K562 (cell line): Measurements from ENCODE around the gene HPRT1. TPM values are rescaled to one million over a fixed set of nuclear protein-coding genes. Genes with fewer than 3 reads are reported as not detected.

Experiments used
- ATAC-seq: fragments of 200-7000 bp; cut with Tn5 transposase; 3 replicates; pipeline ENCODE4 v1.9.1; 2020; ENCODE audit warnings: moderate library complexity
- BruUV-seq: library from RNA; stranded (reverse); fragments of 400-500 nt; replicated peaks from 2 replicates; lab custom pipeline; 2021; lab: Mats Ljungman, UMichigan
- CTCF ChIA-PET: fragments of 300-600 bp; formaldehyde crosslinking; extraction: SDS; loops from one replicate; lab custom pipeline; 2021; ENCODE audit warnings: low intra/inter-chr PET ratio; lab: Yijun Ruan, JAX
- POLR2A ChIA-PET: fragments of 300-600, 350-650 bp; sonication (Branson Sonifier 250); formaldehyde crosslinking; extraction: SDS; loops from one replicate; lab custom pipeline; 2021; ENCODE audit warnings: antibody characterized with exemption, inconsistent platforms; lab: Yijun Ruan, JAX
- DNase-seq, 4 experiments: peaks; one replicate each; pipeline versions ENCODE4 v3.0.0 to v3.0.0-alpha.2; 2011 to 2018; ENCODE audit warnings: low spot score in 3 of 4, mixed read lengths in 3 of 4; ENCODE audit errors: extremely low read depth in 1 of 4
- FAIRE-seq: peaks from 2 replicates; lab custom pipeline; 2011; peaks lifted over from hg19 to GRCh38; lab: Jason Lieb, UNC
- H2AFZ ChIP-seq: 2 replicates; pipeline ENCODE4 v1.6.0; 2011; ENCODE audit warnings: low read depth, low read length, control low read depth, inconsistent platforms
- H3K27ac ChIP-seq: fragments of 200-600 bp; 3 replicates; pipeline ENCODE4 v1.8.0; 2011; ENCODE audit warnings: low read depth, mild to moderate bottlenecking, control low read depth, inconsistent platforms, low read length, moderate library complexity, mixed read lengths; ENCODE audit errors: extremely low read depth
- H3K27me3 ChIP-seq, 2 experiments: fragments of 300-600 bp in 1 of 2; 2 replicates in 1 of 2; 3 replicates in 1 of 2; pipeline versions ENCODE4 v1.6.0 to v1.8.0; 2011; ENCODE audit warnings: inconsistent platforms in 2 of 2, low read length in 2 of 2, mild to moderate bottlenecking in 1 of 2, mixed read lengths in 1 of 2, moderate library complexity in 1 of 2; ENCODE audit not compliant: control insufficient read depth in 2 of 2, insufficient read depth in 2 of 2
- H3K36me3 ChIP-seq: fragments of 300-600 bp; 3 replicates; pipeline ENCODE4 v1.8.0; 2011; ENCODE audit warnings: mild to moderate bottlenecking, low read length, inconsistent platforms; ENCODE audit not compliant: control insufficient read depth, insufficient read depth
- H3K4me1 ChIP-seq, 2 experiments: fragments of 200-600 bp in 1 of 2; replicated peaks in 1 of 2; 2 replicates in 1 of 2; 3 replicates in 1 of 2; pipeline versions ENCODE4 v1.5.1 to v1.8.0; 2011; ENCODE audit warnings: inconsistent platforms in 2 of 2, low read length in 2 of 2, mild to moderate bottlenecking in 1 of 2, mixed read lengths in 1 of 2, moderate library complexity in 1 of 2; ENCODE audit not compliant: control insufficient read depth in 2 of 2, insufficient read depth in 2 of 2
- H3K4me2 ChIP-seq: 2 replicates; pipeline ENCODE4 v1.6.1; 2011; ENCODE audit warnings: low read length, control low read depth, inconsistent platforms, mixed read lengths; ENCODE audit not compliant: insufficient read depth
- H3K4me3 ChIP-seq: fragments of 200-600 bp; sonication (generic), shearing (Covaris generic); 2 replicates; pipeline ENCODE4 v1.5.1; 2016; ENCODE audit warnings: control low read depth, inconsistent platforms
- H3K79me2 ChIP-seq: fragments of 200-600 bp; 3 replicates; pipeline ENCODE4 v1.8.0; 2011; ENCODE audit warnings: low read length, inconsistent platforms; ENCODE audit not compliant: control insufficient read depth, insufficient read depth
- H3K9ac ChIP-seq, 2 experiments: 2 replicates each; pipeline versions ENCODE4 v1.6.0 to v1.6.1; 2011; ENCODE audit warnings: low read depth in 2 of 2, low read length in 2 of 2, control low read depth in 1 of 2, inconsistent platforms in 1 of 2, mild to moderate bottlenecking in 1 of 2, mixed read lengths in 1 of 2; ENCODE audit not compliant: insufficient read depth in 1 of 2
- H3K9me1 ChIP-seq: one replicate; pipeline ENCODE4 v1.6.0; 2011; ENCODE audit warnings: inconsistent platforms, mild to moderate bottlenecking, low read length, moderate library complexity; ENCODE audit not compliant: control insufficient read depth, insufficient read depth
- H3K9me3 ChIP-seq: replicated peaks from 2 replicates; pipeline ENCODE4 v1.5.1; 2011; ENCODE audit warnings: low read depth, low read length, inconsistent platforms; ENCODE audit not compliant: control insufficient read depth, insufficient read depth
- H4K20me1 ChIP-seq: replicated peaks from 2 replicates; pipeline ENCODE4 v1.6.1; 2011; ENCODE audit warnings: low read length, inconsistent platforms, mixed read lengths; ENCODE audit not compliant: control insufficient read depth, insufficient read depth
- FOXK1 ChIP-seq: sonication (generic); formaldehyde crosslinking; IDR thresholded peaks from 2 replicates; pipeline ENCODE4 v1.8.0; 2022; ENCODE audit warnings: missing genetic modification reagents, mild to moderate bottlenecking, borderline replicate concordance
- GTF2F1 ChIP-seq: IDR thresholded peaks from 2 replicates; pipeline ENCODE4 v1.6.1; 2011; ENCODE audit warnings: low read depth, low read length, improper control_type of control experiment
- HCFC1 ChIP-seq: IDR thresholded peaks from 2 replicates; pipeline ENCODE4 v1.6.1; 2012; ENCODE audit warnings: low read depth, low read length, improper control_type of control experiment
- MEF2D ChIP-seq: conservative IDR thresholded peaks from 2 replicates; pipeline ENCODE4 v1.6.1; 2016; ENCODE audit warnings: low read depth, missing genetic modification characterization, missing compliant biosample characterization
- NFE2L1 ChIP-seq: fragments of 450-650 bp; IDR thresholded peaks from 2 replicates; pipeline ENCODE4 v1.6.1; 2016; ENCODE audit warnings: missing genetic modification characterization, low read depth, mild to moderate bottlenecking, missing compliant biosample characterization, moderate library complexity, borderline replicate concordance
- NR2C2 ChIP-seq, 2 experiments: fragments of 200-800 bp in 1 of 2; sonication (Bioruptor generic) in 1 of 2; sonication (generic) in 1 of 2; formaldehyde crosslinking in 1 of 2; IDR thresholded peaks; 2 replicates each; pipeline versions ENCODE4 v1.6.1 to v1.8.0; 2016 to 2022; ENCODE audit warnings: mild to moderate bottlenecking in 1 of 2, missing compliant biosample characterization in 1 of 2, missing genetic modification characterization in 1 of 2, missing genetic modification reagents in 1 of 2
- TEAD1 ChIP-seq, 2 experiments: fragments of 450-650 bp in 1 of 2; sonication (generic) in 1 of 2; formaldehyde crosslinking; IDR thresholded peaks; 2 replicates each; pipeline versions ENCODE4 v1.4.0 to v1.8.0; 2020 to 2022; ENCODE audit warnings: mild to moderate bottlenecking in 2 of 2, missing genetic modification reagents in 1 of 2
- TEAD4 ChIP-seq, 2 experiments: sonication (generic) in 1 of 2; formaldehyde crosslinking in 1 of 2; IDR thresholded peaks; 2 replicates each; pipeline versions ENCODE4 v1.6.1 to v1.8.0; 2012 to 2022; ENCODE audit warnings: borderline replicate concordance in 1 of 2, inconsistent platforms in 1 of 2, low read length in 1 of 2, mild to moderate bottlenecking in 1 of 2, missing genetic modification reagents in 1 of 2
- WGBS: fragments of 100-300 bp; shearing (Covaris generic); methylation state at CpG from one replicate; pipeline ENCODE4 v1.1.6; 2016; ENCODE audit warnings: low coverage, mixed read lengths; ENCODE audit not compliant: insufficient coverage; ENCODE audit errors: missing lambda C conversion rate; 5-methylcytosine and 5-hydroxymethylcytosine counted together
- in situ Hi-C: fragments of 300-500 bp; cut with MboI; formaldehyde crosslinking; loops from 4 replicates; pipeline ENCODE4 v1.15.0; 2018; ENCODE audit warnings: inconsistent platforms, mixed read lengths
- intact Hi-C: fragments of 100-400 bp; cut with micrococcal nuclease; formaldehyde crosslinking; loops from 2 replicates; pipeline ENCODE4 v1.14.2; 2022
- polyA plus RNA-seq, 8 experiments: library from polyadenylated mRNA; depleted of rRNA in 4 of 8; stranded (reverse) in 5 of 8; unstranded in 3 of 8; fragments of >200 nt; fragmentation: Nextera tagmentation in 2 of 8; fragmentation: Illumina TruSeq in 1 of 8; extraction: Ambion mirVana in 2 of 8; extraction: Trizol in 1 of 8; gene quantifications; 2 replicates each; pipeline versions ENCODE4 v1.2.1 to v1.2.3, GENCODE V29; 2011 to 2014; ENCODE audit warnings: inconsistent platforms in 1 of 8, missing spikeins in 1 of 8
- total RNA-seq, 7 experiments: library from RNA; depleted of rRNA in 6 of 7; stranded (reverse); fragments of >200 nt in 6 of 7; fragmentation: Illumina TruSeq in 2 of 7; extraction: Trizol in 2 of 7; gene quantifications; 2 replicates each; pipeline versions ENCODE4 v1.2.1 to v1.2.3, GENCODE V29; 2011 to 2021; ENCODE audit warnings: low replicate concordance in 1 of 7

The HPRT1 gene
- total and polyA plus RNA-seq, 9 of the 15 experiments (the other 6 are each of a cell fraction or from before 2014, with no cell fraction given) = 24.4 to 158 (median 104) TPM

DNA sequence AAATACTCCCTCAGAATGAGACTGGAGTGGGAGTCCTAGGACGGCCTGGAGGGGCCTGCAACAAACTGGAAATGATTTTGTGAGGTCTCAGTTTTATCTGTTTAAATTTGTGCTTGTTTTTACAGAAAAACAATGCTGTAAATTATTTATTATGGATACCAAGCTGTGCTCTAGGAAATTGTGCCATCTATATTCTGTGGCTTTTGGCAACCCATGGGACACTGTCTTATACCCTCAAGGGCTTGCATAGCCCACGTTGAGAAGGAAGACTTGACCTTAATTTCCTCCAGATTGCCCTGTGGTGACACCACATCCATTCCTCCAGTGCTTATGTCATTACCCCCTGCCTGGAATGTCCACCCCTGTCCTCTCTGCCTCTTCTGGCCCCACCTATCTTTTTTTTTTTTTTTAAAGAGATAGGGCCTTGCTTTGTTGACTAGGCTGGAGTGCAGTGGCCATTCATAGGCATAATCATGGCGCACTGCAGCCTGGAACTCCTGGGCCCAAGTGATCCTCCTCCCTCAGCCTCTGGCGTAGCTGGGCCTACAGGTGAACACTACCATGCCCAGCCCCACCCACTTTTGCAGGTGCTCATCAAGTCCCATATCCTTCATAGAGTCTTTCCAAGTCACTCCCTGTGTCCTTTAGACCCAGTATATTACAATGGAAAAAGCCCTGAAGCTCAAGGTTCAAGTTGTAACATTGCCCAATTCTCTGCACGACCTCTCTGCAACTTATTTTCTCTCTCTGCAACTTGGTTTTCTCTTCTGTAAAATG, 77.4 kb downstream of the HPRT1 start (continued):
- 0 out of 4 replicates have a peak, but pooled peaks of 1 of the 2 experiments have one; percentile 5 for TF ChIP-seq TEAD1 (CRISPR knock-in tag; IDR thresholded peaks at IDR 0.05)
- no peak for TF ChIP-seq HCFC1
- TF ChIP-seq TEAD4 (IDR thresholded peaks at IDR 0.05; ENCODE audit: low read length) = peak; percentile 45; the same call in 1 of the 2 replicates
- TF ChIP-seq TEAD4 (CRISPR knock-in tag; IDR thresholded peaks at IDR 0.05; ENCODE audit: borderline replicate concordance) = no peak
- TF ChIP-seq NFE2L1 (tag) = no peak

DNA sequence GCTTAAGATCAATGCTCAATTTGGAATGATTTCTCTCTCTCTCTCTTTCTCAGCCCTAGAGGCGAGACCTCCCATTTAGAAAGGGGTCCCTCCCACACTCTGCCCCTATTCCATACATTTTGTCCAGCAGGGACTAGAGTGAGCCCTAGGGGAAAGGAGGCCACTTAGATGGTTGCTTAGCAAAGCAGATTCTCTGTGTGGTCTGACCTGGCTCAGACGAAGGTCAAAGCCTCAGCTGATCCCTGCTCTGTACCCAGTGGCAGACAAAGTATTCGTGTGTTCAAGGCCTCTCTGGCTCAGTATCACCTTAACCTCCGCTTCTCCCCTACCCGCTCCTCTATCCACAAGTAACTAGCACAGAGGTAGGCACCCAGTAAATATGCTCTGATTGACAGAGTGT, 78.4 kb downstream of the HPRT1 start:
- CTCF ChIA-PET = no interaction called here
- WGBS = 37% methylated on average over 4 of the region's 5 CpGs
- no peak for ATAC-seq
- BruUV-seq = no TSS peak
- H3K4me2 ChIP-seq = no peak overlapping the region
- no peak for TF ChIP-seq GTF2F1
- TF ChIP-seq NR2C2 (CRISPR knock-in tag; IDR thresholded peaks at IDR 0.05) = no peak
- peak; percentile 30; the same call in 1 of the 2 replicates for TF ChIP-seq NR2C2 (tag; IDR thresholded peaks at IDR 0.05)
- no peak for TF ChIP-seq FOXK1 (CRISPR knock-in tag)
- TF ChIP-seq MEF2D (tag) = no peak
- no peak overlapping the region for H3K27ac ChIP-seq
- no peaks in the 10 kb centered on the region for H3K9me1 ChIP-seq
- DNase-seq = no peak
- peaks cover 4 to 10% of the 10 kb centered on the region in 2 experiments; a peak in 3 of 5 replicates for H3K4me1 ChIP-seq
- H2AFZ ChIP-seq = no peak overlapping the region
- no peaks in the 10 kb centered on the region for H3K79me2 ChIP-seq
- no peaks in the 10 kb centered on the region for H3K27me3 ChIP-seq
- no peak for FAIRE-seq
- H4K20me1 ChIP-seq = no peaks in the 10 kb centered on the region
- H3K36me3 ChIP-seq = no peaks in the 10 kb centered on the region
- POLR2A ChIA-PET = no interaction called here
- in situ Hi-C loops (loop anchor here (10.0 kb wide), 1 partner anchor 226 kb away; no protein-coding TSS in a partner anchor), intact Hi-C loops (no loop called here)
- H3K9me3 ChIP-seq = no peaks in the 10 kb centered on the region
- no peak overlapping the region for H3K4me3 ChIP-seq
- H3K9ac ChIP-seq = no peak overlapping the region
